GM19193 (cell line): Measurements from ENCODE around the gene COL17A1.

Experiments used
- POLR2A ChIP-seq: IDR thresholded peaks from 4 replicates; pipeline ENCODE4 v1.6.1; 2011; ENCODE audit not compliant: insufficient read depth, insufficient read length; ENCODE audit errors: extremely low read depth

COL17A1 gene

GRCh38 chr10:104085801-104086400, at the start of gene COL17A1:
Gene COL17A1, minus strand, starts transcription at chr10:104085880. Its CDS starts 5,207 bp downstream, at chr10:104080673.
- no peak for TF ChIP-seq POLR2A

- TF ChIP-seq POLR2A = no peak
Observed at GRCh38 chr10:104130041-104130440, 44.4 kb upstream of the COL17A1 start.

- TF ChIP-seq POLR2A = no peak
Observed at GRCh38 chr10:104128214-104128613, 42.5 kb upstream of the COL17A1 start.

- no peak for TF ChIP-seq POLR2A
Observed at GRCh38 chr10:104127411-104127810, 41.7 kb upstream of the COL17A1 start.

- TF ChIP-seq POLR2A = no peak
Observed at GRCh38 chr10:104123397-104123796, 37.7 kb upstream of the COL17A1 start.

- no peak for TF ChIP-seq POLR2A
Observed at GRCh38 chr10:104122225-104123107, 36.8 kb upstream of the COL17A1 start.

GRCh38 chr10:104121485-104122224, 36.0 kb upstream of the COL17A1 start, which contains the start of gene SFR1:
Gene SFR1, plus strand, starts transcription at chr10:104122171. Its CDS starts 13 bp downstream, at chr10:104122184.
- peak; percentile 92 for TF ChIP-seq POLR2A

- no peak for TF ChIP-seq POLR2A
Observed at GRCh38 chr10:104120903-104121484, 35.3 kb upstream of the COL17A1 start.

- no peak for TF ChIP-seq POLR2A
Observed at GRCh38 chr10:104120512-104120902, 34.8 kb upstream of the COL17A1 start.

- no peak for TF ChIP-seq POLR2A
Observed at GRCh38 chr10:104119996-104120395, 34.3 kb upstream of the COL17A1 start.

GRCh38 chr10:104117839-104118323, 32.2 kb upstream of the COL17A1 start:
- no peak for TF ChIP-seq POLR2A

- no peak for TF ChIP-seq POLR2A
Observed at GRCh38 chr10:104113376-104113956, 27.8 kb upstream of the COL17A1 start.

GRCh38 chr10:104109908-104110662, 24.4 kb upstream of the COL17A1 start:
- TF ChIP-seq POLR2A = no peak

GRCh38 chr10:104104926-104105325, 19.2 kb upstream of the COL17A1 start:
- no peak for TF ChIP-seq POLR2A
